HepG2 (cell line): Measurements from ENCODE around the gene ATG9A. TPM values are rescaled to one million over a fixed set of nuclear protein-coding genes. Genes with fewer than 3 reads are reported as not detected.

Experiments
- ATAD3A ChIP-seq: sonication (generic); formaldehyde crosslinking; IDR thresholded peaks from 2 replicates; pipeline ENCODE4 v1.4.0; 2020; ENCODE audit warnings: missing genetic modification reagents
- ATM ChIP-seq: fragments of 450-650 bp; IDR thresholded peaks from 2 replicates; pipeline ENCODE4 v1.7.1; 2017; ENCODE audit warnings: mild to moderate bottlenecking, borderline replicate concordance
- EP300 ChIP-seq, 3 experiments: sonication (generic) in 1 of 3; formaldehyde crosslinking in 1 of 3; IDR thresholded peaks; 2 replicates each; pipeline versions ENCODE4 v1.5.1 to v1.6.1; 2011 to 2020; ENCODE audit warnings: low read depth in 2 of 3, low read length in 2 of 3, borderline replicate concordance in 1 of 3, improper control_type of control experiment in 1 of 3, mild to moderate bottlenecking in 1 of 3, missing genetic modification reagents in 1 of 3, moderate library complexity in 1 of 3
- HIVEP1 ChIP-seq: sonication (generic); formaldehyde crosslinking; IDR thresholded peaks from 2 replicates; pipeline ENCODE4 v1.4.0; 2020; ENCODE audit warnings: mild to moderate bottlenecking, missing genetic modification reagents
- KLF16 ChIP-seq, 2 experiments: sonication (generic) in 1 of 2; formaldehyde crosslinking in 1 of 2; IDR thresholded peaks; 2 replicates each; pipeline versions ENCODE4 v1.6.1 to v1.8.0; 2016 to 2023; ENCODE audit warnings: missing genetic modification reagents in 2 of 2, missing compliant biosample characterization in 1 of 2
- MAZ ChIP-seq, 2 experiments: sonication (generic) in 1 of 2; formaldehyde crosslinking in 1 of 2; IDR thresholded peaks; 2 replicates each; pipeline versions ENCODE4 v1.5.0 to v1.6.1; 2012 to 2020; ENCODE audit warnings: low read depth in 2 of 2, mild to moderate bottlenecking in 2 of 2, borderline replicate concordance in 1 of 2, improper control_type of control experiment in 1 of 2, low read length in 1 of 2, missing genetic modification reagents in 1 of 2, moderate library complexity in 1 of 2
- PAWR ChIP-seq: sonication (generic); formaldehyde crosslinking; IDR thresholded peaks from 2 replicates; pipeline ENCODE4 v1.4.0; 2020; ENCODE audit warnings: missing genetic modification reagents, mild to moderate bottlenecking, borderline replicate concordance
- PRPF4 ChIP-seq: fragments of 200-400 bp; formaldehyde crosslinking; IDR thresholded peaks from 2 replicates; pipeline ENCODE4 v1.6.1; 2016; ENCODE audit warnings: low read length, low read depth; ENCODE audit not compliant: poor library complexity, severe bottlenecking
- SPEN ChIP-seq: sonication (generic); formaldehyde crosslinking; IDR thresholded peaks from 2 replicates; pipeline ENCODE4 v1.5.1; 2020; ENCODE audit warnings: low read depth, mild to moderate bottlenecking, missing genetic modification reagents
- STAT5B ChIP-seq: sonication (generic); formaldehyde crosslinking; IDR thresholded peaks from 2 replicates; pipeline ENCODE4 v1.4.0; 2020; ENCODE audit warnings: missing genetic modification reagents
- TEAD2 ChIP-seq: sonication (generic); formaldehyde crosslinking; IDR thresholded peaks from 2 replicates; pipeline ENCODE4 v1.9.0; 2021; ENCODE audit warnings: missing genetic modification reagents
- TFDP2 ChIP-seq: sonication (generic); formaldehyde crosslinking; IDR thresholded peaks from 2 replicates; pipeline ENCODE4 v1.4.0; 2020; ENCODE audit warnings: missing genetic modification reagents
- ZNF260 ChIP-seq: sonication (generic); formaldehyde crosslinking; IDR thresholded peaks from 2 replicates; pipeline ENCODE4 v1.4.0; 2020; ENCODE audit warnings: missing genetic modification reagents, low read depth, mild to moderate bottlenecking, borderline replicate concordance
- ZNF280D ChIP-seq: sonication (generic); formaldehyde crosslinking; IDR thresholded peaks from 2 replicates; pipeline ENCODE4 v1.5.1; 2020; ENCODE audit warnings: mild to moderate bottlenecking, missing genetic modification reagents
- ZNF33B ChIP-seq: sonication (generic); formaldehyde crosslinking; IDR thresholded peaks from 2 replicates; pipeline ENCODE4 v1.5.1; 2020; ENCODE audit warnings: mild to moderate bottlenecking, missing genetic modification reagents
- ZNF362 ChIP-seq: sonication (generic); formaldehyde crosslinking; IDR thresholded peaks from 2 replicates; pipeline ENCODE4 v1.4.0; 2020; ENCODE audit warnings: missing genetic modification reagents, mild to moderate bottlenecking, borderline replicate concordance
- ZNF766 ChIP-seq: sonication (generic); formaldehyde crosslinking; IDR thresholded peaks from 2 replicates; pipeline ENCODE4 v1.5.0; 2020; ENCODE audit warnings: missing genetic modification reagents, borderline replicate concordance
- ZNF773 ChIP-seq: sonication (generic); formaldehyde crosslinking; IDR thresholded peaks from 2 replicates; pipeline ENCODE4 v1.4.0; 2020; ENCODE audit warnings: missing genetic modification reagents, borderline replicate concordance
- ZSCAN31 ChIP-seq: sonication (generic); formaldehyde crosslinking; IDR thresholded peaks from 2 replicates; pipeline ENCODE4 v1.5.0; 2020; ENCODE audit warnings: low read depth, mild to moderate bottlenecking, missing genetic modification reagents
- polyA plus RNA-seq, 8 experiments: library from polyadenylated mRNA; depleted of rRNA in 3 of 8; stranded (reverse) in 7 of 8; unstranded in 1 of 8; fragments of >200 nt; fragmentation: Illumina TruSeq in 4 of 8; extraction: Trizol in 4 of 8; gene quantifications; 2 replicates each; pipeline versions ENCODE4 v1.2.1 to v1.2.3, GENCODE V29; 2011 to 2016; ENCODE audit warnings: low read depth in 4 of 8, missing spikeins in 1 of 8, mixed read lengths in 1 of 8; ENCODE audit not compliant: insufficient read depth in 1 of 8
- total RNA-seq, 5 experiments: library from RNA; depleted of rRNA; stranded (reverse); fragments of >200 nt; fragmentation: Illumina TruSeq; extraction: Trizol; gene quantifications; 2 replicates each; pipeline ENCODE4 v1.2.3, GENCODE V29; 2016; ENCODE audit warnings: low read depth in 1 of 5

Gene ATG9A
- total and polyA plus RNA-seq, 2 of the 13 experiments (the other 11 are each of a cell fraction or from before 2014, with no cell fraction given), result 35.0 to 131 TPM

GRCh38 chr2:219229305-219230058, at the start of gene ATG9A, which contains the start of gene ANKZF1 (continued):
- TF ChIP-seq HIVEP1, result peak; percentile 85
- TF ChIP-seq STAT5B (CRISPR knock-in tag), result no peak
- TF ChIP-seq TEAD2 (CRISPR knock-in tag), result no peak
- TF ChIP-seq ZNF280D, result 0 out of 2 replicates have a peak, but pooled peaks have one; percentile 31
- no peak for TF ChIP-seq PRPF4
- peak; percentile 47; the same call in 1 of the 2 replicates for TF ChIP-seq ZNF773
- TF ChIP-seq TFDP2 (CRISPR knock-in tag), result no peak; the same call in 1 of the 2 replicates
- TF ChIP-seq MAZ (IDR thresholded peaks at IDR 0.05; ENCODE audit: borderline replicate concordance, low read depth, low read length), result peak; percentile 41; the same call in 1 of the 2 replicates
- TF ChIP-seq MAZ (CRISPR knock-in tag; IDR thresholded peaks at IDR 0.05; ENCODE audit: low read depth), result peak; percentile 80
- TF ChIP-seq ZNF33B, result peak; percentile 79; the same call in 1 of the 2 replicates
- peak; percentile 37 for TF ChIP-seq SPEN (CRISPR knock-in tag)
- TF ChIP-seq ZNF766 (CRISPR knock-in tag), result peak; percentile 84; the same call in 1 of the 2 replicates
- no peak for TF ChIP-seq ZNF362 (CRISPR knock-in tag)
- TF ChIP-seq EP300 (IDR thresholded peaks at IDR 0.05; ENCODE audit: low read depth in 2 of 2, low read length in 2 of 2), result peak; percentile 20 to 21; a peak in 3 of 4 replicates
- TF ChIP-seq EP300 (CRISPR knock-in tag; IDR thresholded peaks at IDR 0.05; ENCODE audit: borderline replicate concordance), result no peak
- peak in 1 of 2 experiments; percentile 88; a peak in 1 of 4 replicates for TF ChIP-seq KLF16 (CRISPR knock-in tag; IDR thresholded peaks at IDR 0.05)
- TF ChIP-seq ATAD3A, result no peak
- peak; percentile 94 for TF ChIP-seq ZSCAN31 (CRISPR knock-in tag)
- no peak for TF ChIP-seq PAWR (CRISPR knock-in tag)
- no peak for TF ChIP-seq ATM
- TF ChIP-seq ZNF260 (CRISPR knock-in tag), result no peak
